Loucy (cell line): ENCODE measurements around the gene CTNNBIP1.

ENCODE experiments used
- CTCF ChIP-seq: fragments of 200-600 bp; sonication (generic); conservative IDR thresholded peaks from 2 replicates; pipeline ENCODE4 v1.5.1; 2014; ENCODE audit warnings: mild to moderate bottlenecking, antibody characterized with exemption, low read length
- EZH2phosphoT487 ChIP-seq: fragments of 200-600 bp; IDR thresholded peaks from 2 replicates; pipeline ENCODE4 v1.6.1; 2018; ENCODE audit warnings: antibody characterized with exemption, mild to moderate bottlenecking, moderate library complexity, borderline replicate concordance

GRCh38 chr1:9811239-9811966 lies 98.7 kb downstream of the CTNNBIP1 start:
- TF ChIP-seq CTCF = no peak
- no peak for TF ChIP-seq EZH2phosphoT487
